ENCODE data around the gene CARS2.
A peak's percentile ranks its signal among the peaks of the same experiment; 100 is the strongest.

CARS2 gene

GRCh38 chr13:110651271-110651670 lies 54.6 kb downstream of the CARS2 start:
- DNase-seq = no peak

DNA sequence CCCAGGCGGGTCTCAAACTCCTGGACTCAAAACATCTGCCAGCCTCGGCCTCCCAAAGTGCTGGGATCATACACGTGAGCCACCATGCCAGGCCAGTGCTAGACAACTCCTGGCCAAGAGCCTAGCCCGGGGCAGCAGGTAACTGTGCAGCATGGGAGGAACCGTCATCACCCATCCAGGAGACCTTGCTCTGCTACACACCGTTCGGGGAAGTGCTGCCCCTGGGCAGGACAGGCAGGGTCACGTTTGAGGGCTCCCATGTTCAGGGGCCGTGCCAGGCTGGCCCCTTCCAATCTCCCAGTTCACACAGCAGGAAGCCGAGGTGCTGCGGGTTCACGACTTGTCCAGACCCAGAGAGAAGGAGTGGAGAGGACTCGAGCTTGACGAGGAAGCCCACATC lies 55.5 kb downstream of the CARS2 start:
- no peak for DNase-seq

GRCh38 chr13:110649551-110649950 lies 56.4 kb downstream of the CARS2 start:
- DNase-seq = no peak

- no peak for DNase-seq
These were observed 57.0 kb downstream of the CARS2 start for GRCh38 chr13:110648848-110649421.

- DNase-seq = no peak
These were observed 57.6 kb downstream of the CARS2 start for GRCh38 chr13:110648146-110648819.

DNA sequence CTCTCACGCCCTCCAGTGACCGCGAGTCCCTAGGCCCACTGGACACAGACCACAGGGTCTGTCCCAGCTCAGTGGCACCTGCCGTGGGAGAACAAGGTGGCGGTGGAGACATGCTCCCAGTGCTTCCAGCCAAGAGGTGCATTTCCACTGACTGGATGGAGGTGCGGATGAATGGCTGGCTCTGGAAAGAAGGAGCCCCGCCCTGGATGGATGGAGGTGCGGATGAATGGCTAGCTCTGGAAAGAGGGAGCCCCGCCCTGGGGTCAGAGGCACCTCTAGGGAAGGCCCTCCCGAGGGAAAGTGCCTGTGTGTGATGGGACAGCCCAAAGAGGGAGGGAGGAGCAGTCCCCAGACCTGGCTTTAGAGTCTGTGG lies 58.6 kb downstream of the CARS2 start:
- DNase-seq = no peak

DNA sequence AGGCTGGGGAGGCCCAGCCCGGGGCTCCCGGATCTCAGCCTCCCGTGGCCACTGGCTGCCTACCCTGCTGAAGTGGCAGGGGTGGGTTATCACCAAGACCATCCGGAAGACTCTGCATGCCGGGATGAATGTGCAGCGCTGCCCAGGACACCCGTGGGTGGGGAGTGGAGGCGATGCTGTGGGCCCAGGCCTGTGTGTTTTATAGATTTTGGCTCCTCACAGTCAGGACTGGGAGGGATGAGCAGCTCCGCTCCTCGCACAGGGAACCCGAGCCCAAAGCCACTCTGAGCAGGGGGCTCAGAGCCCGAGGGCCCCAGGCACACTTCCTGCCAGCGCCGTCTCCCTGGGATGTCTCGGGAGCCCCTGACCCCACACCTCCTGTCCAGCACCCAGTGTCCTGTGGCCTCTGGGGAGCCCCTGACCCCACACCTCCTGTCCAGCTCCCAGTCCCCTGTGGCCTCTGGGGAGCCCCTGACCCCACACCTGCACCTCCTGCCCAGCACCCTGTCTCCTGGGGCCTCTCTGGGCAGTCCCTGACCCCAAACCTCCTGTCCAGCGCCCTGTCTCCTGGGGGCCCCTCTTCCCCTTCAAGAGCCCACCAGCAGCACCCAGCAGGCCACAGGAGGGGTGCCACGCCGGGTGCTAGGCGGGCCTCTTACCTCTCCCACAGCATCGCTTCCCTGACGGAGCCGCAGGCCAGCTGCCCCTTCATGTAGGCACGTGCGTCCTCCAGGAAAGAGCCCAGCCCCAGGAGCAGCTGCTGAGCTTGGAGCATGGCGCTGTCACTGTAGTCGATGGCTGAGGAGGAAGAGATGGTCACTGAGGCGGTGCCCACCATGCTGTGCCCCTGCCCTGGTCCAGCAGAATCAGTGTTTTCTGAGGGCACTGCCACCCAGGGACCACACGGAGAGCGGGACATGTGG lies 59.2 kb downstream of the CARS2 start:
- DNase-seq = no peak

DNA sequence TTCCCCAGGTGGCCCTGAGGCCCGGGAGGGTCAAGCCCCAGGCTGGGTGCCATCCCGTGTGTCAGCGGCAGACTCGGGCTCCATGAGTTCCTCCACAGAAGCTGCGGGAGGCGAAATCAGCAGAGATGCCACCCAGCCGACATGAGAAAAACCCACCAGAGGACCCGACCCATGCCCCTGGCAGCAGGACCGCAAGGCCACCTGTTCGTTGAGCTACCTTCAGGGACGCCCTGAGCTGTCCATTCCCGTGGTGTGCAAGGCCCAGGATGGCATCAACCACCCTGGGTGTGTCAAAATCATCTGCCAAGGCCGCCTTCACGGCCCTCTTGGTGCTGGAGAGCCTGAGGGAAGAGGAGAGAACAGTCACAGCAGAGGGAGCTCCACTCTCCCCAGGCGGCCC lies 60.2 kb downstream of the CARS2 start:
- DNase-seq = no peak

GRCh38 chr13:110644892-110645521 lies 60.9 kb downstream of the CARS2 start:
- DNase-seq = peak; percentile 73

DNA sequence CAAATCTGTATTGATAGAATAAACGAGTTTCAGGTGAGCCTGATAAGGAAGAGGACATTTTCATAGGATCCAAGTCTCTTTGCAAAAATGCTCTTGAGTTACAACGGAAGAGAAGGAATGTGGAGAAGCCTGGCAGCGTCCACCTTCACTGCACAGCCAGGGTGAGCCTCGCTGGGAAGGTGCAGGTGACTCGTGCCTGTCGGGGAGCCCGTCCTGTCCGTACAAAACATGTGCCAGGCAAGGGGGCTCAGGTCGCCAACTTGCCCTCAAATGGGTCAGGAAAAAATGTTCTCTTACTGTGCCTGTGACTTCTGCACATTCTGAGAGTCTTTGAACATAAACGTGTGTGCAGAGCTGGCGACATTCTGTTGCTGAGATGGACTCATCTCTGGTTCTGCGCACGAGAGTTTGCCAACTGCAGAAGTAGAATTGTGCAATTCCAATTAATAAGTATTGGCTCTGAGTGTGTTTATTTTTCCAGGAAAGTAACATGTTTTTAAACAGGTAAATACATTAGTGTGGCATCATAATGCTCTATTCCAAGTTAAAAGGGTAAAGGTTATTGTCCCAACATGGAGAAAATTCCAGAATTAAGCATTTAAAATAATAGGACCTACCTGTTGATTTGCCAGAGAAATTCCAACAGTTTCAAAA lies 62.0 kb downstream of the CARS2 start:
- DNase-seq = no peak

DNA sequence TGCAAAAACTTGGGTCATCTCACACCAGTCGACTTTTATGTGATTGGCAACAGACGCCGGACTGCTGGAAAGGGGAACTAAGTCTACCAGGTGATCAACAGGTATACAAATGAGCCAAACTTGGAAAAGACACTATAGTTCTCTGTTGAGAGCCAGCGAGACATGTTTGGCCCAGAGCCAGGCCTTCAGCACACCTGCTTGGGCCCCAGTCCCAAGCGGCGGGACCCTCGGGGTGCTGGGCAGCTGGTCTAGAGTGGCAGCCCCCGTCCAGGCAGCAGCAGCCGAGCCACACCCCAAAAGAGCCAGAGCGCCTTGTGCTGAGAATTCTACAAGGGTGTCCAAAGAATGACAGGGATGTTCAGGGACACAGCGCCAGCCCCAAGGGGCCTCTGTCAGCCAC lies 62.6 kb downstream of the CARS2 start:
- no peak for DNase-seq

GRCh38 chr13:110642291-110642981 lies 63.5 kb downstream of the CARS2 start:
- no peak for DNase-seq

- no peak for DNase-seq
These were observed 64.6 kb downstream of the CARS2 start for GRCh38 chr13:110641055-110642015.

- DNase-seq = no peak
These were observed 65.3 kb downstream of the CARS2 start for GRCh38 chr13:110640591-110641029.

DNA sequence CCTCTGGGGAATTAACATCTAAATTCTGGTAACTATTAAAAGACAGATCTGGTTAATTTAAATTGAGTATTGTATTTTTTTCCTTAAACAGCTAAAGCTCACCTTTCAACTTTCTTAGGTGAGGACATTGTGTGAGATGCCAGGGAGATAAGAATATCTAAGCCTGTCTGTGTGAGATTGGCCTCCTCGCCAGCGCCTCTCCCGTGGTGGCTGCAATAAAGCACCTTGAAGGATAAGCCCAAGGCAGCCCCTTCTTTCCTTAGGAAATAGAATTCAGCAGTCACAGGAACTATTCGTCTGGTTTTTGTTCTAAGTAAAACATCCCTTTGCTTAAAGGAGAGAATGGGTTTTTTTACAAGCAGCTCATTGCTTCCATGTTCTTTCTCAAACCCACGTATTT lies 66.0 kb downstream of the CARS2 start:
- DNase-seq = no peak

DNA sequence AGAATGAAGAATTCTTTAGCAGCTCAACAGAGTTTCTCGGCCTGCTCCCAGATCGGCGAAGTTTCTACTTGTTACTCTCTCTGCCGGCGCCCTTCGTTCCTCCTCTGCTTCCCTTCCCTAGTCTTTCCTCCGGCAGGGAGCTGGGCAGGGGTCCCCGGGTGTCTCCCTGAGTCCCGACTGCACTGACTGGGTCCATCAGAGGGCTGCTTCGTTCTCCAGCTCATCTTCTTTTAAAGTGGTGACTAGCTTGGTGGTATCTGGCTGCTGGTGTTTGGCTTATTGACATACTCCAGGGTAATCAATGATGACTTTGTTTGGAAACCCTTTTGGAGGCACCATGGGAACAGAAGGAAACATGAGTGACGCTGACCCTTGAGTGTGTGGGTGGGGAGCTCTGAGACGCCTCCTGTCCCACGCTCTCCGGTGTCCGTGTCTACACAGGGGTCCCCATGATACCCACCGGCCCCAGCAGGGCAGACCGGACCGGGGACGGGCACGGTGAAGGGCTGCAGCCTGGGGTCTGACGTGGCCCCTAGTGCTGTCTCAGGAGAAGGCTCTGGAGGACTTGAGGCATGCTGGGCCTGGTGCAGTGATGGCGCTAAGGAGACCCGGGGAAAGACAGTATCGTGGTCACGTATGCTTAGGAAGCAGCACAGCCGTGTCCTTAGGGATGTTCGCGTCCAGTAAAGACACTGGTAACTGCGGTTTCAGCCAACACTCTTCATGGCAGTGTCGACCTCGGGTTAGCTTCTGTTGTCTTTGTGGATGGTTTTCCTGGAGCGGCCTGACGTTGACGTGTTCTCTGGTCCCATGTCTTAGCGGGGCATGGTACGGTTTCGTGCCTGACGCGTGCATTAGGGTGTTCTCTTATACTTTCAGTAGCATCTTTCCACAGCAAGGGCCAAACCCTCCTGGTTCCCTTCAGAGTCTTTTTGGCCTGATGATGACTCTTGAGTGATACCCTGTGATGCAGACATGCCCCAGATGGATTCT lies 66.8 kb downstream of the CARS2 start:
- DNase-seq = no peak

DNA sequence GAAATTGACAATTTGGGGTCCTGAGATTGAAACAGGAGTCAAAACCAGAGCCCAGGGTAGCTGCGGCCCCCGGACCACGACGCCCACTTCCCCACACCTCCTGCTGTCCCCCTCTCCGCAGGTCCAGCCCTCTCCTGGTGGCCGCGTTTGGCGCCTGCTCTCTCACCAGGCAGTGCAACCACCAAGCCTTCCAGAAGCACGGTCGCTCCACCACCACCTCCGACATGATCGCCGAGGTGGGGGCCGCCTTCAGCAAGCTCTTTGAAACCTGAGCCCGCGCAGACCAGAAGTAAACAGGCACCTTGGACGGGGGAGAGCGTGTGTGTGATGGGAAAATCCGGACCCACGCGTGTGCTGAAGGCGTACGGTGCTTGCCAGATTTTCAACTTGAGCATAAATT lies 67.7 kb downstream of the CARS2 start:
- DNase-seq = no peak

GRCh38 chr13:110637747-110638146 lies 68.2 kb downstream of the CARS2 start:
- no peak for DNase-seq

DNA sequence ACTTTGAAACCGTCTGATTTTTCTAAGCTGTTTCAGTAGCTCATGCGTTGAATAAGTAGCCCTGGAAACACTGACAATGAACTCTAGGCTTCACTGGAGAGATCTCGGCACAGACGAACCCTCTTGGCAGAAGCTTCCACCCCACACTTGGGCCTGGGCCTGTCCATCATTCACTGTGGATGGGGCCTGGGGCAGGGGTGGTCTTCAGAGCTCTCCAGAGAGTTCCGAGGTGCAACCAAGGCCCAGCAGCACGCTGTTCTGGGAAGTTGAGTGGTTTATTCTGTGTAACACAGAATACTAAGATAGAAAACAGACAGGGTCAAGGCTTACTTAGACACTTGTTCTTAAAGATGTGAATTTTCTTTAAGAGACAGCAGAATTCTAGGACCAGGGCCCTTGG lies 68.6 kb downstream of the CARS2 start:
- no peak for DNase-seq

GRCh38 chr13:110636701-110637201 lies 69.2 kb downstream of the CARS2 start:
- DNase-seq = no peak
